A673 (cell line): ENCODE data around the gene ACVRL1.

ENCODE experiments used
- EZH2 ChIP-seq: fragments of 200-600 bp; sonication (generic); IDR thresholded peaks from 2 replicates; pipeline ENCODE4 v1.6.1; 2017; ENCODE audit warnings: borderline replicate concordance, low read depth, mild to moderate bottlenecking, mixed read lengths, antibody characterized with exemption, low read length; ENCODE audit not compliant: poor library complexity, severe bottlenecking
- TF ChIP-seq, protein P1 (sequence below): fragments of 300-800, 200-600 bp; sonication (generic); conservative IDR thresholded peaks from 2 replicates; pipeline ENCODE4 v1.5.1; 2017; ENCODE audit warnings: low read depth, mild to moderate bottlenecking, antibody characterized with exemption, low read length, moderate library complexity, mixed read lengths

DNA sequence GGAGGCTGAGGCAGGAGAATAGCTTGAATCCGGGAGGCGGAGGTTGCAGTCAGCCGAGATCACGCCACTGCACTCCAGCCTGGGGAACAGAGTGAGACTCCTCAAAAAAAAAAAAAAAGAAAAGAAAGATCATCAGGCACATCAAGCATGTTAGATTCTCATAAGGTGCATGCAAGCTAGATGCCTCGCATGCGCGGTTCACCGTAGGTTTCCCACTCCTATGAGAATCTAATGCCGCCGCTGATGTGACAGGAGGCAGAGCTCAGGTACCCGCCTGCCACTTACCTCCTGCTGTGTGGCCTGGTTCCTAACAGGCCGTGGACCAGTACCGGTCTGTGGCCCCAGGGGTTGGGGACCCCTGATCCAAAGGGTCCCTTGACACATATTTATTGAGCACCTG is 51.2 kb downstream of the ACVRL1 start:
- TF ChIP-seq EZH2: no peak
- TF ChIP-seq, protein P1, sequence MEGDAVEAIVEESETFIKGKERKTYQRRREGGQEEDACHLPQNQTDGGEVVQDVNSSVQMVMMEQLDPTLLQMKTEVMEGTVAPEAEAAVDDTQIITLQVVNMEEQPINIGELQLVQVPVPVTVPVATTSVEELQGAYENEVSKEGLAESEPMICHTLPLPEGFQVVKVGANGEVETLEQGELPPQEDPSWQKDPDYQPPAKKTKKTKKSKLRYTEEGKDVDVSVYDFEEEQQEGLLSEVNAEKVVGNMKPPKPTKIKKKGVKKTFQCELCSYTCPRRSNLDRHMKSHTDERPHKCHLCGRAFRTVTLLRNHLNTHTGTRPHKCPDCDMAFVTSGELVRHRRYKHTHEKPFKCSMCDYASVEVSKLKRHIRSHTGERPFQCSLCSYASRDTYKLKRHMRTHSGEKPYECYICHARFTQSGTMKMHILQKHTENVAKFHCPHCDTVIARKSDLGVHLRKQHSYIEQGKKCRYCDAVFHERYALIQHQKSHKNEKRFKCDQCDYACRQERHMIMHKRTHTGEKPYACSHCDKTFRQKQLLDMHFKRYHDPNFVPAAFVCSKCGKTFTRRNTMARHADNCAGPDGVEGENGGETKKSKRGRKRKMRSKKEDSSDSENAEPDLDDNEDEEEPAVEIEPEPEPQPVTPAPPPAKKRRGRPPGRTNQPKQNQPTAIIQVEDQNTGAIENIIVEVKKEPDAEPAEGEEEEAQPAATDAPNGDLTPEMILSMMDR: no peak
